Activated CD8-positive, alpha-beta T cell treated with anti-CD3 and anti-CD28 coated beads for 36 hours (primary cell): Measurements from ENCODE around the gene NNAT. TPM values are rescaled to one million over a fixed set of nuclear protein-coding genes. Genes with fewer than 3 reads are reported as not detected.

Experiments
- ATAC-seq: fragments of 200-7000 bp; cut with Tn5 transposase; one replicate; pipeline ENCODE4 v1.10.0; 2021; ENCODE audit warnings: mild to moderate bottlenecking, moderate library complexity
- CTCF ChIA-PET: fragments of 350-600 bp; sonication (Branson Sonifier 250); formaldehyde crosslinking; loops from one replicate; lab custom pipeline; 2021; ENCODE audit warnings: antibody characterized with exemption; lab: Charles Lee
- POLR2A ChIA-PET: fragments of 350-600 bp; sonication (Branson Sonifier 250); formaldehyde crosslinking; loops from one replicate; lab custom pipeline; 2021; ENCODE audit warnings: antibody characterized with exemption; lab: Charles Lee
- DNase-seq: peaks from one replicate; pipeline ENCODE4 v3.0.0-alpha.2; 2020
- H3K27ac Mint-ChIP-seq: one replicate; pipeline ENCODE4 v1.8.0; 2021; ENCODE audit warnings: mild to moderate bottlenecking, mixed read lengths
- H3K27me3 Mint-ChIP-seq: one replicate; pipeline ENCODE4 v1.8.0; 2021; ENCODE audit warnings: mixed read lengths
- H3K36me3 Mint-ChIP-seq: one replicate; pipeline ENCODE4 v1.8.0; 2021; ENCODE audit warnings: low read depth, mixed read lengths
- H3K4me1 Mint-ChIP-seq: one replicate; pipeline ENCODE4 v1.8.0; 2021; ENCODE audit warnings: low read depth, mixed read lengths
- H3K4me3 Mint-ChIP-seq: one replicate; pipeline ENCODE4 v1.8.0; 2021; ENCODE audit warnings: mild to moderate bottlenecking, moderate library complexity, mixed read lengths
- H3K9me3 Mint-ChIP-seq: one replicate; pipeline ENCODE4 v1.8.0; 2021; ENCODE audit warnings: mixed read lengths
- intact Hi-C: fragments of 100-400 bp; cut with micrococcal nuclease; formaldehyde crosslinking; loops from one replicate; pipeline ENCODE4 v1.10.0; 2022
- total RNA-seq, 2 experiments: library from RNA; stranded (reverse); gene quantifications; one replicate each; pipeline ENCODE4 v1.2.3, GENCODE V29; 2021
- TF ChIP-seq, protein P1 (sequence below): fragments of 200-600 bp; IDR thresholded peaks from one replicate; pipeline ENCODE4 v1.8.0; 2022; ENCODE audit warnings: antibody characterized with exemption, mild to moderate bottlenecking

NNAT gene
- total RNA-seq, 2 experiments from 2014 or later = 0.47 TPM; not detected in 1

DNA sequence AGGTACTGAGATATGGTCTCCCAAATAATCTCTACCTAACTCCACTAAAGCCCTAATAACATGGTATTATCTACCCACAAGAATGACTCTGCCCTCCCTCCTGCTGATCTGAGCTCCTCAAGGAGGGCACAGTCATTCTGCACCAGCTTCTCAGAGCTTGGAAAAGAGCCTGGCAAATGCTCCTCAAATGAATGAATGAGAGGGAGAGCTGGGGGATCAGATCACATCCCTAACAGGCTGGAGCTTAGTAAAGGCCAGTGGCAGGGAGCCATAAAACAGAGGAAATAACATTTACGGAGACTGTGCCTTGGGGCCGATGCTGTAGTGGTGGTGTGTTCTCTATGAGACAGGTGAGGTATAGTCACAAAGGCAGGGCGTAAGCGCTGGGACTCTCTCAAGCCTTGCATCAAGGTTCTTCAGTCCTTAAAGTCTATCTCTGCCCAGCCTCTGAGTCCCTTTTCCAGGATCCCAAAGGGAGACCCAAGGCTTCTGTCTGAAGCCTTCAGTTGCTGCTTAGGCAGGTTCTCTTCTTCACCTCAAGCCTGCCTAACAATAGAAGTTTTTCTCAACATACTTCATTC lies 7.2 kb upstream of the NNAT start:
- DNase-seq = no peak
- H3K9me3 Mint-ChIP-seq = no peaks in the 10 kb centered on the region
- POLR2A ChIA-PET = no interaction called here
- TF ChIP-seq, protein P1, sequence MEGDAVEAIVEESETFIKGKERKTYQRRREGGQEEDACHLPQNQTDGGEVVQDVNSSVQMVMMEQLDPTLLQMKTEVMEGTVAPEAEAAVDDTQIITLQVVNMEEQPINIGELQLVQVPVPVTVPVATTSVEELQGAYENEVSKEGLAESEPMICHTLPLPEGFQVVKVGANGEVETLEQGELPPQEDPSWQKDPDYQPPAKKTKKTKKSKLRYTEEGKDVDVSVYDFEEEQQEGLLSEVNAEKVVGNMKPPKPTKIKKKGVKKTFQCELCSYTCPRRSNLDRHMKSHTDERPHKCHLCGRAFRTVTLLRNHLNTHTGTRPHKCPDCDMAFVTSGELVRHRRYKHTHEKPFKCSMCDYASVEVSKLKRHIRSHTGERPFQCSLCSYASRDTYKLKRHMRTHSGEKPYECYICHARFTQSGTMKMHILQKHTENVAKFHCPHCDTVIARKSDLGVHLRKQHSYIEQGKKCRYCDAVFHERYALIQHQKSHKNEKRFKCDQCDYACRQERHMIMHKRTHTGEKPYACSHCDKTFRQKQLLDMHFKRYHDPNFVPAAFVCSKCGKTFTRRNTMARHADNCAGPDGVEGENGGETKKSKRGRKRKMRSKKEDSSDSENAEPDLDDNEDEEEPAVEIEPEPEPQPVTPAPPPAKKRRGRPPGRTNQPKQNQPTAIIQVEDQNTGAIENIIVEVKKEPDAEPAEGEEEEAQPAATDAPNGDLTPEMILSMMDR = no peak
- no peak for ATAC-seq
- no peaks in the 10 kb centered on the region for H3K27me3 Mint-ChIP-seq
- H3K27ac Mint-ChIP-seq = no peak overlapping the region
- H3K36me3 Mint-ChIP-seq = peaks cover 23% of the 10 kb centered on the region
- intact Hi-C loops = no loop called here
- peaks cover 15% of the 10 kb centered on the region for H3K4me1 Mint-ChIP-seq
- no peak overlapping the region for H3K4me3 Mint-ChIP-seq
- CTCF ChIA-PET = interaction anchor here (1.2 to 1.9 kb wide), 3 partner anchors 21 to 318 kb away, joined by 3 to 4 read pairs (median 3); no protein-coding TSS in a partner anchor

DNA sequence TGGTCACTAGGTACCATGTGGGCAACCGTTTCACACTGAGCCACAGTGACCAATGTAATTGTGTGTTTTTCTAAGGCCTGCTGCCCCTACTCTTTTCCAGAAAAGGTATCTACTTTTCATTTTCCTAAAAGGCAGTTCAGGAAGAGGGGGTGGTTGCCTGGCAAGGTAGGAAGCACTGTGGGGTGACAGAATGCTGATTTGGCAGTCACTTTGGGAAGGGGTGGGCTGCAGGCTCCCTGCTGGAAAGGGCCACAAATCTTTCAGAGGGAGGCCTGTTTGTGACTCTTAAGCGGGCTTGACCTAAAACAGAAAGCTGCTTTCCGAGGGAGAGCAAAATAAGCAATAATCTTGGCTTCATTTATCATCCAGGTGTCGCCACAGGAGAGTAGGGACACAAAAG lies 5.2 kb upstream of the NNAT start:
- TF ChIP-seq, protein P1 = no peak
- H3K27ac Mint-ChIP-seq = no peak overlapping the region
- DNase-seq (no peak), ATAC-seq (no peak)
- H3K36me3 Mint-ChIP-seq = peaks cover 21% of the 10 kb centered on the region
- CTCF ChIA-PET = no interaction called here
- H3K4me3 Mint-ChIP-seq = no peak overlapping the region
- peaks cover 21% of the 10 kb centered on the region for H3K4me1 Mint-ChIP-seq
- no peaks in the 10 kb centered on the region for H3K9me3 Mint-ChIP-seq
- H3K27me3 Mint-ChIP-seq = no peaks in the 10 kb centered on the region
- intact Hi-C loops = no loop called here
- POLR2A ChIA-PET = no interaction called here

DNA sequence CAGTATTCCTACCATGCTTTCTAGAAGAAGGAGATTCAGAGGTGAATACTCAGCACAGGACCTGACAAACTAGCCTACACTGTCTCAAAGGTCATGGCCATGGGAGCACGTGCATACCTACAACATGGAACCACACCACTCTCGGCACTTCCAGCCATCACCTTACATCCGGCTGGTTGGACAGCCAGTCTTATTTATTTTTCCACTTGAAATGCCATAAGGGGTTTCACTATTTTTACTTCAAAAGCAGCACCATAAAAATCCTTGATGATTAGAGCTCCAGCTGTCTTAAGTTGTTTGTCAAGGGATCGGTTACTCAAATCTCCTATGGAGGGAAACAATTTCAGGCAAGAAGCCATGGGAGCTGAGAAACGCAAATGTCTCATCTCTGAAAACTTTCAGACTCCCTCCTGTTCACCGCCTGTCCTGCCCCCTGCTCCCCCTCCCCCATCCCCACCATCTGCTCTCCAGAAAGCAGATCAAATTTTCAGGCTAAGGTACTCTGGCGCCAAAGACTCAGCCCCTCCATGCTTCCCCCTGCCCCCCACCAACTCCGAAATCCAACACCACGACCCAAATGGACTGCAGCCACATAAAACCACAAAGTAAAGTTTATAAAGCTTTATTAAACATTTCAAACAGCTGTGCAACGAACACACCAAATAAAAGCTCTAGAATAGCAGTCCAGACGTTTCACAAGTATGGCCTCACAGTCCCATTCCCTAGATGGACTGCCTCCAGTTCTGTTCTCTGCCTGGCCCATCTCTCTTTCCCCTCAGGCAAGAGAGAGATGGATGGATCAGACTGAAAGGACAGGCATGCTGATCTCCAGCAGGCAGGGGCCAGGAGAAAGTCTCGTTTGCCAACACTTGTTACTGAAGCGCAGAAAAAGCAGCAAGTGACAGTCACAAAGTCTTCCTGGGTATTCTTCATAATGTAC lies 4.0 kb upstream of the NNAT start:
- no peak overlapping the region for H3K27ac Mint-ChIP-seq
- POLR2A ChIA-PET = no interaction called here
- DNase-seq (no peak), ATAC-seq (no peak)
- peaks cover 21% of the 10 kb centered on the region for H3K4me1 Mint-ChIP-seq
- no peaks in the 10 kb centered on the region for H3K27me3 Mint-ChIP-seq
- TF ChIP-seq, protein P1 = no peak
- CTCF ChIA-PET = no interaction called here
- no peaks in the 10 kb centered on the region for H3K9me3 Mint-ChIP-seq
- H3K4me3 Mint-ChIP-seq = no peak overlapping the region
- peaks cover 18% of the 10 kb centered on the region for H3K36me3 Mint-ChIP-seq
- intact Hi-C loops = no loop called here

DNA sequence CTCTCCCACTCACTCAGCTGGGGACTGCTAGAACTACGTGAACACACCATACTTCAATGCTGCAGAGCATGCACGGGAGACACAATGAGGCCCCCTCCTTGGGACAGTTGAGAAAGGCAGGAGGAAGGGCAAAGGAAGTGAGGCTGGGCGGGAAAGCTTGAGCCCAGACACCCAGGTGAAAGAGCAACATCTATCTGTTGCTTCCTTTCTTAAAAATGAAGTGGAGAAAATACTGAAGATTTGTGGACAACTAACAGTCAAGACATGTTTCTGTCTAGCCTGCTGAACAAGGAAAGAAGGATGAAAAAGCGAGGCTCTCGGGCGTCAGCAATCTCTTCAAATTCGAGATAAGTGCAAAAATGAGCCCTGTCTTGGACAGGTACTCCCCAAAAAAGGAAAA lies 3.0 kb upstream of the NNAT start:
- ATAC-seq = no peak
- TF ChIP-seq, protein P1 = no peak
- Mint-ChIP-seq H3K4me1 (peaks cover 22% of the 10 kb centered on the region), H3K27ac (no peak overlapping the region), H3K36me3 (peaks cover 16% of the 10 kb centered on the region), H3K27me3 (no peaks in the 10 kb centered on the region), H3K9me3 (no peaks in the 10 kb centered on the region), H3K4me3 (no peak overlapping the region)
- POLR2A ChIA-PET = no interaction called here
- no peak for DNase-seq
- CTCF ChIA-PET = no interaction called here
- intact Hi-C loops = no loop called here
